DND-41 (cell line): Measurements from ENCODE around the gene NLRP2B.

Experiments used
- ATAC-seq: fragments of 200-7000 bp; cut with Tn5 transposase; 3 replicates; pipeline ENCODE4 v1.9.1; 2021; ENCODE audit warnings: low read depth; ENCODE audit not compliant: insufficient read depth
- DNase-seq: peaks from one replicate; pipeline ENCODE4 v3.0.0-alpha.2; 2020
- H2AFZ ChIP-seq: 2 replicates; pipeline ENCODE4 v1.6.0; 2012; ENCODE audit warnings: low read depth, low read length
- H3K27ac ChIP-seq: 2 replicates; pipeline ENCODE4 v1.5.1; 2012; ENCODE audit warnings: low read length, inconsistent platforms
- H3K27me3 ChIP-seq: fragments of 200-600 bp; sonication (generic); 2 replicates; pipeline ENCODE4 v1.6.0; 2012; ENCODE audit warnings: low read length, mild to moderate bottlenecking, inconsistent platforms; ENCODE audit not compliant: insufficient read depth, poor library complexity
- H3K36me3 ChIP-seq: 2 replicates; pipeline ENCODE4 v1.5.1; 2012; ENCODE audit warnings: low read length, inconsistent platforms; ENCODE audit not compliant: insufficient read depth
- H3K4me1 ChIP-seq: 2 replicates; pipeline ENCODE4 v1.5.1; 2012; ENCODE audit warnings: mild to moderate bottlenecking, low read length; ENCODE audit not compliant: insufficient read depth
- H3K4me2 ChIP-seq: 2 replicates; pipeline ENCODE4 v1.6.0; 2012; ENCODE audit warnings: mild to moderate bottlenecking, moderate library complexity, low read length, inconsistent platforms; ENCODE audit not compliant: insufficient read depth
- H3K4me3 ChIP-seq, 2 experiments: fragments of 200-600 bp in 1 of 2; shearing (Covaris generic) in 1 of 2; 2 replicates each; pipeline ENCODE4 v1.5.1; 2012 to 2016; ENCODE audit warnings: inconsistent platforms in 2 of 2, low read length in 2 of 2, mild to moderate bottlenecking in 2 of 2, low read depth in 1 of 2, moderate library complexity in 1 of 2
- H3K79me2 ChIP-seq: 2 replicates; pipeline ENCODE4 v1.6.0; 2012; ENCODE audit warnings: low read length, inconsistent platforms; ENCODE audit not compliant: insufficient read depth
- H3K9ac ChIP-seq: 2 replicates; pipeline ENCODE4 v1.6.0; 2012; ENCODE audit warnings: low read depth, mild to moderate bottlenecking, inconsistent platforms, low read length, moderate library complexity
- H3K9me3 ChIP-seq: 2 replicates; pipeline ENCODE4 v1.5.1; 2012; ENCODE audit warnings: low read length, moderate library complexity, mild to moderate bottlenecking, inconsistent platforms; ENCODE audit not compliant: insufficient read depth, severe bottlenecking
- H4K20me1 ChIP-seq: 2 replicates; pipeline ENCODE4 v1.6.0; 2012; ENCODE audit warnings: low read length; ENCODE audit not compliant: insufficient read depth
- EZH2 ChIP-seq: IDR thresholded peaks from 3 replicates; pipeline ENCODE4 v1.6.1; 2012; ENCODE audit warnings: borderline replicate concordance, low read depth, mild to moderate bottlenecking, moderate library complexity, low read length, inconsistent platforms; ENCODE audit not compliant: severe bottlenecking
- TF ChIP-seq, protein P1 (sequence below): IDR thresholded peaks from 2 replicates; pipeline ENCODE4 v1.5.1; 2012; ENCODE audit warnings: borderline replicate concordance, low read length, moderate library complexity, mild to moderate bottlenecking; ENCODE audit not compliant: poor library complexity, severe bottlenecking; ENCODE audit errors: extremely low read depth

NLRP2B gene

DNA sequence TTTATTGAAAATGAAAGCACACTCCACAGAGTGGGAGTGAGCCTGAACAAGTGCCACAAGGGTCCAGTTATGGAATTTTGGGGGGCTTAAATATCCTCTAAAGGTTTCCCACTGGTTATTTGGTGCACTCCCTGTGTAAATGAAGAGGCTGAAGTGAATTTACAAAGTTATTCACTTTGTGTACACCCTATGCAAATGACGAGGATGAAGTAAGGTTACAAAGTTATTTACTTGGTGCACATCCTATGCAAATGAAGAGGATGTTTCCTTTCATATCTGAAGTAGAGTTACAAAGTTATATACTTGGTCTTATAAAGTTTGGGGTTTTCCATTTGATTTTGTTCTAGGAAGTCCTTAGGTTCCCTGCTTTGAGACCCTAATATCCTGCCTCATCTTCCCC lies 13.1 kb downstream of the NLRP2B start:
- Histone ChIP-seq H3K27me3 (no peaks in the 10 kb centered on the region), H3K4me2 (no peak overlapping the region)
- ATAC-seq: no peak

DNA sequence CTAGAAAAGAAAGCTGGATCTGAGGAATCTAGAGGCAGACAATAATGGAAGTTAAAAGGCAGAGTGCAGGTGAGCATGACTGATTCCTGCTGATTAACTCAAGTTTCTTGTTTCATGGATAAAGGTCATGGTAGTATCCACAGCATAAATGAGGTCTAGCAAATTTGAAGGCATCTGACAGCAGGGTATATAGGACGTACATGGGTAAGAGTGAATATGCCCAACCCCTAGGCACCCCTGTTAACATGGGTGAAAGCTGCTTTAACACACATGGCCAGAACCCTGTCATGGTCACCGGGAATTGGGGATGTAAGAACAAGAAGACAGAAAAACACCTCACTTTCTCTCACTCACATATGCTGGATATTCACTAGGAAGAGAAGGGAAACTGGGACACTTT lies 25.0 kb downstream of the NLRP2B start:
- Histone ChIP-seq H3K27ac (no peak overlapping the region), H3K4me1 (no peaks in the 10 kb centered on the region), H3K27me3 (no peaks in the 10 kb centered on the region), H3K4me3 (no peak overlapping the region), H3K9ac (no peak overlapping the region), H4K20me1 (no peaks in the 10 kb centered on the region), H2AFZ (no peak overlapping the region), H3K9me3 (peaks cover 3% of the 10 kb centered on the region), H3K4me2 (no peak overlapping the region), H3K36me3 (no peaks in the 10 kb centered on the region), H3K79me2 (no peaks in the 10 kb centered on the region)
- TF ChIP-seq, protein P1, sequence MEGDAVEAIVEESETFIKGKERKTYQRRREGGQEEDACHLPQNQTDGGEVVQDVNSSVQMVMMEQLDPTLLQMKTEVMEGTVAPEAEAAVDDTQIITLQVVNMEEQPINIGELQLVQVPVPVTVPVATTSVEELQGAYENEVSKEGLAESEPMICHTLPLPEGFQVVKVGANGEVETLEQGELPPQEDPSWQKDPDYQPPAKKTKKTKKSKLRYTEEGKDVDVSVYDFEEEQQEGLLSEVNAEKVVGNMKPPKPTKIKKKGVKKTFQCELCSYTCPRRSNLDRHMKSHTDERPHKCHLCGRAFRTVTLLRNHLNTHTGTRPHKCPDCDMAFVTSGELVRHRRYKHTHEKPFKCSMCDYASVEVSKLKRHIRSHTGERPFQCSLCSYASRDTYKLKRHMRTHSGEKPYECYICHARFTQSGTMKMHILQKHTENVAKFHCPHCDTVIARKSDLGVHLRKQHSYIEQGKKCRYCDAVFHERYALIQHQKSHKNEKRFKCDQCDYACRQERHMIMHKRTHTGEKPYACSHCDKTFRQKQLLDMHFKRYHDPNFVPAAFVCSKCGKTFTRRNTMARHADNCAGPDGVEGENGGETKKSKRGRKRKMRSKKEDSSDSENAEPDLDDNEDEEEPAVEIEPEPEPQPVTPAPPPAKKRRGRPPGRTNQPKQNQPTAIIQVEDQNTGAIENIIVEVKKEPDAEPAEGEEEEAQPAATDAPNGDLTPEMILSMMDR: no peak
- no peak for ATAC-seq
- no peak for DNase-seq

More for the DNA sequence above, 13.1 kb downstream of the NLRP2B start:
- Histone ChIP-seq H3K4me1 (no peaks in the 10 kb centered on the region), H3K36me3 (no peaks in the 10 kb centered on the region), H3K27ac (no peak overlapping the region), H3K9ac (no peak overlapping the region), H3K4me3 (no peak overlapping the region), H4K20me1 (no peaks in the 10 kb centered on the region), H2AFZ (no peak overlapping the region), H3K9me3 (no peaks in the 10 kb centered on the region), H3K79me2 (no peaks in the 10 kb centered on the region)
- TF ChIP-seq EZH2: no peak
- TF ChIP-seq, protein P1: no peak
- no peak for DNase-seq

DNA sequence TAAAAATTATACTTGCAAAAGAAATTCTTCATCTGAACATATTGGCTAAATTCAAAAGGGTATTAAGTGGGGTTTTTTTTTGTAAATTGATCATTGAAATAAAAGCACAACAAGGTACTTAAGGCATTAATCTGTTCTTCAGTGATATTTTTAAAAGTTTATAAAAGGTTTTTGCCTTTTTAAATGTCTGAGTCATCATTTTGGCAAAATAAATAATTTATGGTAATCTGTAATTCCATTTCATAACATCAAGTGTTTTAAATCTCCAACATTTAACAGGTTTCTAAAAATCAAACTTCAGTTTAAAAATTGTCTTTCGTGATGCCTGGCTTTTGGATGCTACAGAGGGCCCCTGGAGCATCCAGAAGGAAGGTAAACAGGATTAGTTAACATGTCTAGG lies 27.4 kb downstream of the NLRP2B start:
- H4K20me1 ChIP-seq: no peaks in the 10 kb centered on the region
- H3K9ac ChIP-seq: no peak overlapping the region
- ATAC-seq: no peak
- H3K4me3 ChIP-seq: no peak overlapping the region
- no peaks in the 10 kb centered on the region for H3K4me1 ChIP-seq
- DNase-seq: no peak
- no peaks in the 10 kb centered on the region for H3K79me2 ChIP-seq
- H3K9me3 ChIP-seq: peaks cover 3% of the 10 kb centered on the region
- H3K27me3 ChIP-seq: no peaks in the 10 kb centered on the region
- no peak overlapping the region for H3K4me2 ChIP-seq
- no peak overlapping the region for H2AFZ ChIP-seq
- no peak overlapping the region for H3K27ac ChIP-seq
- TF ChIP-seq EZH2: no peak
- TF ChIP-seq, protein P1: no peak
- H3K36me3 ChIP-seq: no peaks in the 10 kb centered on the region
